BLaER1 (cell line): Measurements from ENCODE around the gene RNF169.
"Not testable (repeated sequence)": the region's sequence is repeated elsewhere in the genome, so short reads cannot be mapped to it uniquely, and the experiment has no call there.

ENCODE experiments used
- H3K27ac ChIP-seq: shearing (Covaris generic); formaldehyde crosslinking; 2 replicates; pipeline ENCODE4 v1.8.1; 2022
- H3K27me3 ChIP-seq: shearing (Covaris generic); formaldehyde crosslinking; 2 replicates; pipeline ENCODE4 v1.8.1; 2022
- H3K36me3 ChIP-seq: shearing (Covaris generic); formaldehyde crosslinking; 2 replicates; pipeline ENCODE4 v1.8.1; 2022
- H3K4me1 ChIP-seq: shearing (Covaris generic); formaldehyde crosslinking; 2 replicates; pipeline ENCODE4 v1.8.1; 2022
- H3K4me2 ChIP-seq: shearing (Covaris generic); formaldehyde crosslinking; 2 replicates; pipeline ENCODE4 v1.8.1; 2022
- H3K4me3 ChIP-seq: shearing (Covaris generic); formaldehyde crosslinking; 2 replicates; pipeline ENCODE4 v1.8.1; 2022
- H3K9ac ChIP-seq: shearing (Covaris generic); formaldehyde crosslinking; 2 replicates; pipeline ENCODE4 v1.8.1; 2022
- H3K9me3 ChIP-seq: shearing (Covaris generic); formaldehyde crosslinking; 2 replicates; pipeline ENCODE4 v1.8.1; 2022
- H4K20me1 ChIP-seq: shearing (Covaris generic); formaldehyde crosslinking; 2 replicates; pipeline ENCODE4 v1.8.1; 2022
- Cebpa-rat ChIP-seq: shearing (Covaris generic); IDR thresholded peaks from 2 replicates; pipeline ENCODE4 v1.8.1; 2022

Gene RNF169

GRCh38 chr11:74818283-74818946, 69.8 kb downstream of the RNF169 start:
- H3K9ac ChIP-seq: no peak overlapping the region
- peaks cover 95% of the 10 kb centered on the region for H3K36me3 ChIP-seq
- no peak overlapping the region for H3K4me2 ChIP-seq
- H3K27me3 ChIP-seq: no peaks in the 10 kb centered on the region
- H3K4me3 ChIP-seq: no peak overlapping the region
- TF ChIP-seq Cebpa-rat: no peak
- peaks cover 9% of the 10 kb centered on the region for H3K4me1 ChIP-seq
- H3K27ac ChIP-seq: no peak overlapping the region
- peaks cover 34% of the 10 kb centered on the region for H3K9me3 ChIP-seq
- H4K20me1 ChIP-seq: no peaks in the 10 kb centered on the region

GRCh38 chr11:74819400-74819799, 70.8 kb downstream of the RNF169 start:
- no peak overlapping the region for H3K27ac ChIP-seq
- peaks cover 44% of the 10 kb centered on the region for H3K9me3 ChIP-seq
- H3K4me3 ChIP-seq: no peak overlapping the region
- no peak overlapping the region for H3K4me2 ChIP-seq
- H3K9ac ChIP-seq: no peak overlapping the region
- no peaks in the 10 kb centered on the region for H3K27me3 ChIP-seq
- peaks cover 95% of the 10 kb centered on the region for H3K36me3 ChIP-seq
- peaks cover 9% of the 10 kb centered on the region for H3K4me1 ChIP-seq
- TF ChIP-seq Cebpa-rat: no peak
- no peaks in the 10 kb centered on the region for H4K20me1 ChIP-seq

GRCh38 chr11:74820763-74821162, 72.1 kb downstream of the RNF169 start:
- Histone ChIP-seq H3K36me3 (peaks cover 96% of the 10 kb centered on the region), H3K4me3 (no peak overlapping the region), H3K27me3 (no peaks in the 10 kb centered on the region), H3K27ac (no peak overlapping the region), H3K9me3 (peaks cover 58% of the 10 kb centered on the region), H4K20me1 (no peaks in the 10 kb centered on the region), H3K4me2 (no peak overlapping the region), H3K4me1 (peaks cover 9% of the 10 kb centered on the region), H3K9ac (no peak overlapping the region)
- TF ChIP-seq Cebpa-rat: no peak

GRCh38 chr11:74822170-74822569, 73.5 kb downstream of the RNF169 start:
- H3K27ac ChIP-seq: peak overlapping the region; percentile 56; the same call in 1 of the 2 replicates

GRCh38 chr11:74824285-74824982, 75.8 kb downstream of the RNF169 start:
- Histone ChIP-seq H3K4me1 (peaks cover 9% of the 10 kb centered on the region), H3K9ac (no peak overlapping the region), H3K4me3 (no peak overlapping the region), H3K27me3 (no peaks in the 10 kb centered on the region), H4K20me1 (no peaks in the 10 kb centered on the region), H3K4me2 (no peak overlapping the region), H3K36me3 (peaks cover 98% of the 10 kb centered on the region), H3K27ac (no peak overlapping the region), H3K9me3 (peaks cover 92% of the 10 kb centered on the region)
- no peak for TF ChIP-seq Cebpa-rat

More at GRCh38 chr11:74822170-74822569, 73.5 kb downstream of the RNF169 start:
- H3K4me3 ChIP-seq: no peak overlapping the region
- no peaks in the 10 kb centered on the region for H3K27me3 ChIP-seq
- no peak for TF ChIP-seq Cebpa-rat
- H3K4me1 ChIP-seq: peaks cover 9% of the 10 kb centered on the region
- H3K4me2 ChIP-seq: peak overlapping the region; percentile 27; the same call in 1 of the 2 replicates
- H3K9me3 ChIP-seq: peaks cover 72% of the 10 kb centered on the region
- H3K9ac ChIP-seq: no peak overlapping the region
- no peaks in the 10 kb centered on the region for H4K20me1 ChIP-seq
- peaks cover 98% of the 10 kb centered on the region for H3K36me3 ChIP-seq

GRCh38 chr11:74825596-74825995, 76.9 kb downstream of the RNF169 start:
- H3K4me3 ChIP-seq: peak overlapping the region; percentile 3; the same call in 1 of the 2 replicates
- not testable (repeated sequence) for H3K9ac ChIP-seq

GRCh38 chr11:74826901-74827300, 78.3 kb downstream of the RNF169 start:
- Histone ChIP-seq H4K20me1 (no peaks in the 10 kb centered on the region), H3K9ac (no peak overlapping the region), H3K9me3 (peaks cover 88% of the 10 kb centered on the region), H3K4me2 (no peak overlapping the region), H3K4me3 (peak overlapping the region; percentile 19; the same call in 1 of the 2 replicates), H3K36me3 (peaks cover 98% of the 10 kb centered on the region), H3K27ac (no peak overlapping the region), H3K4me1 (peaks cover 6% of the 10 kb centered on the region), H3K27me3 (no peaks in the 10 kb centered on the region)
- no peak for TF ChIP-seq Cebpa-rat

More at GRCh38 chr11:74825596-74825995, 76.9 kb downstream of the RNF169 start:
- H3K4me1 ChIP-seq, H3K27ac ChIP-seq, H4K20me1 ChIP-seq, H3K27me3 ChIP-seq, H3K4me2 ChIP-seq: not testable (repeated sequence)
- Histone ChIP-seq H3K36me3 (peaks cover 96% of the 10 kb centered on the region), H3K9me3 (peaks cover 88% of the 10 kb centered on the region)

- no peak for TF ChIP-seq Cebpa-rat
- no peaks in the 10 kb centered on the region for H3K27me3 ChIP-seq
These were observed 88.5 kb downstream of the RNF169 start for GRCh38 chr11:74837191-74837590.

GRCh38 chr11:74838188-74838587, 89.5 kb downstream of the RNF169 start:
- H3K9ac ChIP-seq: no peak overlapping the region
- no peaks in the 10 kb centered on the region for H3K4me1 ChIP-seq
- H3K4me2 ChIP-seq: no peak overlapping the region
- H3K9me3 ChIP-seq: no peaks in the 10 kb centered on the region
- H3K27ac ChIP-seq: no peak overlapping the region
- TF ChIP-seq Cebpa-rat: no peak
- H3K4me3 ChIP-seq: no peak overlapping the region
- peaks cover 95% of the 10 kb centered on the region for H3K36me3 ChIP-seq
- H3K27me3 ChIP-seq: no peaks in the 10 kb centered on the region
- H4K20me1 ChIP-seq: no peaks in the 10 kb centered on the region

More at GRCh38 chr11:74837191-74837590, 88.5 kb downstream of the RNF169 start:
- Histone ChIP-seq H3K27ac (no peak overlapping the region), H3K4me3 (no peak overlapping the region), H3K4me1 (no peaks in the 10 kb centered on the region), H3K36me3 (peaks cover 94% of the 10 kb centered on the region), H3K4me2 (no peak overlapping the region), H4K20me1 (no peaks in the 10 kb centered on the region; the same call in 1 of the 2 replicates), H3K9me3 (no peaks in the 10 kb centered on the region), H3K9ac (no peak overlapping the region)

GRCh38 chr11:74839446-74839845, 90.8 kb downstream of the RNF169 start:
- no peak for TF ChIP-seq Cebpa-rat
- no peak overlapping the region for H3K4me3 ChIP-seq
- no peak overlapping the region for H3K4me2 ChIP-seq
- peaks cover 95% of the 10 kb centered on the region for H3K36me3 ChIP-seq
- H4K20me1 ChIP-seq: no peaks in the 10 kb centered on the region
- no peaks in the 10 kb centered on the region for H3K4me1 ChIP-seq
- no peak overlapping the region for H3K9ac ChIP-seq
- no peaks in the 10 kb centered on the region for H3K27me3 ChIP-seq
- H3K27ac ChIP-seq: no peak overlapping the region
- no peaks in the 10 kb centered on the region for H3K9me3 ChIP-seq
